Measurements from ENCODE around the gene ASIC4. TPM values are rescaled to one million over a fixed set of nuclear protein-coding genes. Genes with fewer than 3 reads are reported as not detected.

Gene ASIC4
- total RNA-seq, 6 experiments from 2014 or later = 0.05 to 0.19 (median 0.07) TPM; not detected in 3

DNA sequence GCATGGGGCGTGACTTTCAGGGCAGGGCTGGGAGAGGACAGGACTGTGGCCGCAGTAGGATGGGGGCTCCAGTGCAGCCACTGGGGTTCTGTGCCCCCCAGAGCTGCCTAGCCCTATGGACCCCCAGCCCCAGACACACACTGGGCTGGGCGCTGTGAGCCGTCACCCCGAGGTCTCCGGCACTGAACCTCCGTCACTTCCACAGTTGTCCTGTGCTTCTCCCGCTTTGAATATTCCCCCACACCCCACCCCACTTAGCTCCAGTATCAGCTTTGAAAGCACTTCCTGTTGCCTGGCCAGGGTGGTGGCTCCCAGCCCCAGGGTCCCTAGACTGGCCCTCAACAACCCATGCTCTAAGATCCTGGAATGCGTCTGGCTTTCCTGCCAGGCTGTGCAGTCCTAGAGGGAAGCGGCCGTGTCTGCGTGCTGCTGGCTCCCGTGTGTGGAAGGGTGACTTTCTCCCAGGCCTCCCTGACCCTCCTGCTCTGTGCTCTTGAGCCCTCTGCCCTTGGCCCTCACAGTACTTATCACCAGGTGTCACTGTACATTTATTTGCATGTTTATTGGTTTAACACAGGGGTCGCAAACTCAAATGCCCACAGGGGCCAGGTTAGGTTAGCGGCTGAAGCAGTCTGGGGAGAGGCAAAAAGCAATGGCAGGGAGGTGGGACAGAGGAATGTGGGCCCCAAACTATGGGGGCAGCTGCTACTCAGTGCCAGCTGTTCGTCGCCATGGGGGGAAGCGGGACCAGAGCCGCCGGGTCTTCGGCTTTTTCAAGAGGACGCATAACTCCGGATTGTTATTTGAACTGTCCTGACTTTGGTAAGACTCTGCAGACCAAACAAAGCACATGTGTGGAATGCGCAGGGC lies 47.1 kb downstream of the ASIC4 start:
- Mint-ChIP-seq H3K27ac (no peak overlapping the region), H3K27me3 (ENCODE audit: insufficient read depth) (no peaks in the 10 kb centered on the region; the same call in 1 of the 2 replicates), H3K9me3 (no peaks in the 10 kb centered on the region), H3K4me1 (ENCODE audit: low read depth) (peaks cover 7% of the 10 kb centered on the region; the same call in 1 of the 2 replicates), H3K4me3 (no peak overlapping the region), H3K36me3 (ENCODE audit: low read depth) (peaks cover 7% of the 10 kb centered on the region)
- DNase-seq = no peak
- TF ChIP-seq, protein P1, sequence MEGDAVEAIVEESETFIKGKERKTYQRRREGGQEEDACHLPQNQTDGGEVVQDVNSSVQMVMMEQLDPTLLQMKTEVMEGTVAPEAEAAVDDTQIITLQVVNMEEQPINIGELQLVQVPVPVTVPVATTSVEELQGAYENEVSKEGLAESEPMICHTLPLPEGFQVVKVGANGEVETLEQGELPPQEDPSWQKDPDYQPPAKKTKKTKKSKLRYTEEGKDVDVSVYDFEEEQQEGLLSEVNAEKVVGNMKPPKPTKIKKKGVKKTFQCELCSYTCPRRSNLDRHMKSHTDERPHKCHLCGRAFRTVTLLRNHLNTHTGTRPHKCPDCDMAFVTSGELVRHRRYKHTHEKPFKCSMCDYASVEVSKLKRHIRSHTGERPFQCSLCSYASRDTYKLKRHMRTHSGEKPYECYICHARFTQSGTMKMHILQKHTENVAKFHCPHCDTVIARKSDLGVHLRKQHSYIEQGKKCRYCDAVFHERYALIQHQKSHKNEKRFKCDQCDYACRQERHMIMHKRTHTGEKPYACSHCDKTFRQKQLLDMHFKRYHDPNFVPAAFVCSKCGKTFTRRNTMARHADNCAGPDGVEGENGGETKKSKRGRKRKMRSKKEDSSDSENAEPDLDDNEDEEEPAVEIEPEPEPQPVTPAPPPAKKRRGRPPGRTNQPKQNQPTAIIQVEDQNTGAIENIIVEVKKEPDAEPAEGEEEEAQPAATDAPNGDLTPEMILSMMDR (IDR thresholded peaks at IDR 0.05) = no peak

DNA sequence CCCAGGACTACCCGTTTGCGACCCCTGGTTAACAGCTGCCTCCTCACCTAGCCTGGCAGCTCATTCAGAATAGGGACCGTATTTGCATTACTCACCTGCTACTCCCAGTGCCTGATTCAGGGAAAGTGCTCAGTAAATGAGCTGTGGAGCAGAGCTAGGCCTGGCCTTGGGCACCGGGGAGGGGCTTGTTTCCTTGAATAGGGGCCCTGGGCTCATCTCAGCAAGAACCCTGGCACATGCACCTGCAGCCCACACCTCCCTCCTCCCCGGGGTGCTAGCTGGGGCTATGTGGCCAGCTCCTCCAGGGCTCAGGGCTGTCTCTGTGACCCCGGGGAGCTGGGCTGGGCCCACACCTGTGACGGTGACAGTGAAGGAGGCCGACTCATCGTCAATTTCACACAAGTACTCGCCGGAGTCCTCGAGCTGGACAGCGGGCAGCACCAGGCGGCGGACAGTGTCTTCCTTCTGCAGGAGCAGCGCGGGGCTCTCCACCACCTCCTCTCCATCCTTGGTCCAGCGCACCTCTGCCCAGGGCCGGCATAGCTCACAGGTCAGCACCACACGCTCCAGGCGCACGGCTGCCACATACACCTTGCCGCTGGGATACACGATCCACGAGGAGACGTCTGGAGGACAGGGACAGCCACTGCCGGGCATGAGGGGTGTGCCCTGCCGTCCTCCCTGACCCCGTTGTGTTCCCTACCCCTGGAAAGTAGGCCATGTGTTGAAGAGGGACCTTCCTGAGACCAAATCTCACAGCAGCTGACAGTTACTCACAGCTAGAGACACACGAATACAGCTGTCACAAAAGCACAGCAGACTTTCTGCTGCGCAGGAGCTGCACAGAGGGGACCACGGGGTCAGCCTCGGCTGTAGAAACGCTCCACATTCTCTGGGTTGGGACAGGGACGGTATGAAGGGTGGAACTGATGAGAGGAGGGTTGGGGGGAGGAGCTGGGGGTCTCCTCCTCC lies 48.1 kb downstream of the ASIC4 start:
- Mint-ChIP-seq H3K4me3 (no peak overlapping the region), H3K4me1 (ENCODE audit: low read depth) (peaks cover 7% of the 10 kb centered on the region; the same call in 1 of the 2 replicates), H3K27me3 (ENCODE audit: insufficient read depth) (no peaks in the 10 kb centered on the region; the same call in 1 of the 2 replicates), H3K27ac (no peak overlapping the region), H3K9me3 (no peaks in the 10 kb centered on the region), H3K36me3 (ENCODE audit: low read depth) (peaks cover 13% of the 10 kb centered on the region)
- TF ChIP-seq, protein P1 (IDR thresholded peaks at IDR 0.05) = no peak
- DNase-seq = no peak

DNA sequence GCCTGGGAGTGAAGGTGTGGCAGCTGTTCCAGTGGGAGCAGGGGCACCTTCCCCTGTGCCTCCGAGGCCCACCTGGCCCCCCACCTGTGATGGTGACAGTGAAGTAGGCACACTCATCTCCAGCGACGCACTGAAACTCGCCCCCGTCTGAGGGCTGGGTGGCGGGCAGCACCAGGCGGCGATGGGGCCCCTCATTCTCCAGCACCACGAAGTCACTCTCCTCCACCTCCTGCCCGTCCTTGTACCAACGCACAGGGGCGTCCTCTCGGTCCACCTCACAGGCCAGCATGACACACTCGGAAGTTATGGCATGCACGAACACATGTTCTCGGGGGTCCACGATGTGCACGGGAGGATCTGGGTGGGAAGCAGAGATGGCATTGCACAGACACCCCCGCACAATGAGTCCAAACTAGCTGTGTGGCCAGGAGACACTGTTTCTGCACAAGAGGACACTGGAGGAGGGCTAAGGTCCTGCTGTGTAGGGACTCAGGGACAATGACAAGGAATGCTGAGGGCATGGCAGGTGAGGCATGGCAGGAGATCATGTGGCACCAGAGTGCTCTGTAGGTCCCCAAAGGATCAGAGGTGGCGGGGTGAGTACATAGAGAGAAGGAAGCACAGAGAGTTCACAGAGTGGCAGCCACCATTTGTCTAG lies 49.1 kb downstream of the ASIC4 start:
- H3K4me3 Mint-ChIP-seq = no peak overlapping the region
- peaks cover 2% of the 10 kb centered on the region; the same call in 1 of the 2 replicates for H3K27me3 Mint-ChIP-seq (ENCODE audit: insufficient read depth)
- TF ChIP-seq, protein P1 (IDR thresholded peaks at IDR 0.05) = no peak
- H3K36me3 Mint-ChIP-seq (ENCODE audit: low read depth) = peaks cover 13% of the 10 kb centered on the region
- H3K9me3 Mint-ChIP-seq = no peaks in the 10 kb centered on the region
- H3K27ac Mint-ChIP-seq = no peak overlapping the region
- H3K4me1 Mint-ChIP-seq (ENCODE audit: low read depth) = peaks cover 7% of the 10 kb centered on the region; the same call in 1 of the 2 replicates
- no peak for DNase-seq

DNA sequence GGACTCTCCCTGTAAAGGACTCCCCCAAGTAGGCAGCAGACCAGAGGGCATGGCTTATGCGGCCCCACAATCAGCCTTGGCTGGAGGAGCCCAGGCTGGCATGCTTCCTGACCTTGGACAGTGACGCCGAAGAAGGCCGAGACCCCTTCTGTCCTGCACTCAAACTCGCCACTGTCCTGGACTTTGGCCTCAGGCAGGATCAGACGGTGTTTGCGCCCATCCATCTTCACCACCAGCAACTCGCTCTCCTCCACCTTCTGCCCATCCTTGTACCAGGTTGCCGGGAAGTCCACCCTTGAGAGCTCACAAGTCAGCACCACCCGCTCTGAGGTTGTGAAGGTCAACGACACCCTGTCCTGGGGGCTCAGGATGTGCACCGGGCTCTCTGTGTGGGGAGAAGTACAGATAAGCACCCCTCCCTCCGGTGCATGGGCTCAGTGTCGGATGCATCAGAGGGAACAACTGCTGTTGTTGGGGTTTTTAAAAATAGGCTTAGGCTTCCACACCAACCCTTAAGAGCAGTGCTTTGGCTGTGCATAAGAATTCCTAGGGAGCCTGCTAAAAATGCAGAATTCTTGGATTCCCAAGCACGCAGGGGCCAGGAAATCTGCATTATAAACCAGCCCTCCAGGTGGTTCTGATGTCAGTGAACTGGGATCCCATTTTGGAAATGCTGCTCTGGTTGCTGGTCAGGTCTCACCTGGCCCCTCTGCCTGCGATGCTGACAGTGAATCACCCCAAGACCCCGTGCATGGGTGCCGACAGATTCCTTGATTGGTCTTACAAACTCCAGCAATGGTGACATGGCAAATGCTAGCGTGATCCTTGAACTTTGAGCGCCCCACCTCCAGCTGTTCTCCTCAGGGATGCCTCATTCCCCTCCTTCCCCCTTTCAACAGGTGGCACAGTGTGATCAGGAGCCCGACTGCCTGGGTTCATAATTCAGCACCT lies 51.1 kb downstream of the ASIC4 start:
- Mint-ChIP-seq H3K27ac (no peak overlapping the region), H3K36me3 (ENCODE audit: low read depth) (peaks cover 22% of the 10 kb centered on the region)
- no peak for DNase-seq

More for the DNA sequence above, 51.1 kb downstream of the ASIC4 start:
- peaks cover 10% of the 10 kb centered on the region for H3K4me1 Mint-ChIP-seq (ENCODE audit: low read depth)
- TF ChIP-seq, protein P1 (IDR thresholded peaks at IDR 0.05) = no peak
- no peaks in the 10 kb centered on the region for H3K9me3 Mint-ChIP-seq
- H3K4me3 Mint-ChIP-seq = no peak overlapping the region
- H3K27me3 Mint-ChIP-seq (ENCODE audit: insufficient read depth) = peaks cover 2% of the 10 kb centered on the region; the same call in 1 of the 2 replicates

Data from HFFc6 (cell line).